ENCODE data around the gene LRIF1. TPM values are rescaled to one million over a fixed set of nuclear protein-coding genes. Genes with fewer than 3 reads are reported as not detected.

The LRIF1 gene
- total RNA-seq, 4 donors from 2014 or later: 6.4 to 10.2 (median 7.4) TPM

DNA sequence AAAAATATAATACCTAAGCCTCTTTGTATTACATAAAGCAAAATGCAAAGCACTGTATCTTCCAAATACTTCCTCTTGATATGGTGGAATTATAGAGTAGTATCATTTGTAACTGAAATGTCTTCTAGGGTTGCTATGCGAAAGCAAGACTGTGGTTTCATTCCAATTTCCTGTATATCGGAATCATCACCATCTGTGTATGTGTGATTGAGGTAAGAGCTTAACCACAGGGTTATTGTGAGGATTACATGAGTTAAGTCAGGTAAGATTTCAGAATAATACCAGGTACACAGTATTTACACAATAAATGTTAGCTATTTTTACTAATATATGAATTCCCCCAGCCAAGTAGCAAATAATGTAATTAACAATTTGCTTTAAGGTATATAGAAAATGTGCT, 66.0 kb downstream of the LRIF1 start:
- 69 to 90% methylated on average over 2 of the region's 2 CpGs for WGBS, 2 donors (ENCODE audit: low coverage in 1 of 2)
- no peak for ATAC-seq
- Histone ChIP-seq H3K9me3 (no peaks in the 10 kb centered on the region), H3K27ac (no peak overlapping the region), H3K27me3 (no peaks in the 10 kb centered on the region), H3K4me1 (no peaks in the 10 kb centered on the region), H3K4me3 (no peak overlapping the region), H3K36me3 (no peaks in the 10 kb centered on the region)
- TF ChIP-seq POLR2A (IDR thresholded peaks at IDR 0.05): no peak
- TF ChIP-seq EP300 (IDR thresholded peaks at IDR 0.05): no peak
- TF ChIP-seq POLR2AphosphoS5 (IDR thresholded peaks at IDR 0.05): no peak

Other genes with a start within 250 kb of the LRIF1 start
- 10 to 100 TPM in 3 of 4 donors, 1 to 10 TPM in 1; 8.1 to 48.1 (median 22.9) TPM for gene CD53, start 90.8 kb downstream of the LRIF1 start, total RNA-seq
- 10 to 100 TPM; 33.5 to 58.9 (median 37.4) TPM for gene DRAM2, start 176.2 kb upstream of the LRIF1 start, total RNA-seq
- 10 to 100 TPM; 23.1 to 30.4 (median 28.4) TPM for gene CEPT1, start 176.3 kb upstream of the LRIF1 start, total RNA-seq
- 10 to 100 TPM in 1 of 4 donors, 1 to 10 TPM in 3; 1.4 to 16.6 (median 6.4) TPM for gene DENND2D, start 236.7 kb upstream of the LRIF1 start, total RNA-seq